CD4-positive, alpha-beta T cell treated with Interleukin-6 for 4 hours (primary cell): ENCODE measurements around the gene EFNB3.

ENCODE experiments used
- DNase-seq: peaks from one replicate; pipeline ENCODE4 v3.0.0-alpha.2; 2020; ENCODE audit warnings: mixed read lengths

EFNB3 gene, protein sequence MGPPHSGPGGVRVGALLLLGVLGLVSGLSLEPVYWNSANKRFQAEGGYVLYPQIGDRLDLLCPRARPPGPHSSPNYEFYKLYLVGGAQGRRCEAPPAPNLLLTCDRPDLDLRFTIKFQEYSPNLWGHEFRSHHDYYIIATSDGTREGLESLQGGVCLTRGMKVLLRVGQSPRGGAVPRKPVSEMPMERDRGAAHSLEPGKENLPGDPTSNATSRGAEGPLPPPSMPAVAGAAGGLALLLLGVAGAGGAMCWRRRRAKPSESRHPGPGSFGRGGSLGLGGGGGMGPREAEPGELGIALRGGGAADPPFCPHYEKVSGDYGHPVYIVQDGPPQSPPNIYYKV

DNA sequence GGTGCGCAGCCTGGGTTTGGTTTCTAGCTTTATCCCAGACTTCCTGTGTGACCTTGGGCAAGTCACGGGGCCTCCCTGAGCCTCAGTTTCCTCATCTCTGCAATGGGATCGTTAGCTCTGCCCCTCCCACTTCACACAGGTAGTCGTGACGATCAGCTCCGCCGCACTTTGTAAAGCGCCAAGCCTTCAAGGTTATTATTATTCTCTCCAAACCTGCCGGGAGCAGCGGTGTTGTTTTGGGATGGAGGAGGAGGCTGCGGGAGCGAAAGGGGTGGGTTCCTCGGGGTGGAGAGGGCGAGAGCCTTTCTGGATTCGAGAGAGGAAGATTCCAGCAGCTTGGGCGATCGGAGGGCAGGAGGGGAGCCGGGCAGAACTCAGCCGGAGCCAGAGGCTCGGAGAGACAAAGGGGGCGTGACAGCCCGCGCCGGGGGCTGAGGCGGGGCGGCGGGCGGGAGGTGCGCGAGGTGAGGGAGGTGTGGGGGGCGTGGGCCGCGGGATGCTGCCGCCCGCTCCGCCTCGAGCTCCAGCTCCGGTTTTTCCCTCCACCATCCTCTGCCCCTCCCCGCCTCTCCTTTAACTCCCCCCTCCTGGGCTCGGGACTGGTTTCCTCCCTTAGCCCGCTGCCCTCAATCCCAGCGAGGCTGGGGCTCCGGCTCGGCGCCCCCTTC lies at the start of gene EFNB3:
TSS of gene EFNB3 (plus strand) at position 602 of the 668 bp plus-strand sequence. CDS start 397 bp downstream, outside the sequence.
- peak; percentile 8 for DNase-seq

DNA sequence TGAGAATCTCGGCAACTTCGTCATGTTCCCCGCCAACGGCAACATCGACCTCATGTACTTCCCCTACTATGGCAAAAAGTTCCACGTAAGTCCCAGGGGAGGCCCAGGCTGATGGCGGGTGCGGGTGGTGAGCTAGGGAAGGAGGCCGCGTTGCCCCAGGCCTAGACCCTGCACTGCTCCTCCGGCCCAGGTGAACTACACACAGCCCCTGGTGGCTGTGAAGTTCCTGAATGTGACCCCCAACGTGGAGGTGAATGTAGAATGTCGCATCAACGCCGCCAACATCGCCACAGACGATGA lies 49.5 kb upstream of the EFNB3 start:
- DNase-seq, result no peak

DNA sequence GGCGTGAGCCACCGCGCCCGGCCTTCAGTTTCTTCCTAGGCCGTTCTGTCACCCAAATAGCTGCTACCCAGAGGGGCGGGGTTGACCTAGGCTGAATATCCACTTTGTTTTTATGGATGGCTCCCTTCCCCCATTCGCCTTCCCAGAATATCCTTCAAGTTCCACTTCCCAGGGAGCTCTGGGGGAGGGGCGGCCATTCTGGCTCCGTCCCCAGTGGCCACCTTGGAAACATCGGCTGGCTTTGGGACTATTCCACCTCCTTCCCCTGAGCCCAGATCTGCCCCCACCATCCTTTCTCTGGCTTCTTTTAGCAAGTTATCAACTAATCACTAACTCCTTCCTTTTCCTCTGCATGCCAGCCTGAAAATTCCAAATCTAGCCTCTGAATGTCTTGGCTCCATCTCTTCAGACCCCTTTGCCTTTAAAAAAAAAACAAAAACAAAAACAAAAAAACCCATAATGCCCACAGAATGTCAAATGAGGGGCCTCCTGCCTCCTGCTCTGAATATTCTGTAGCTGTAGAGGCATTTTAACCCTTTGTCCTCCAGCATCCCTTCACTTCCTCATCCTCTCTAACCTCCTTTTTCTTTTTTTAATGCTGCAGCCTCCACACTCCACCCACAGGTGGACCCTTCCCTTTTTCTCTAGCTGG lies 47.9 kb upstream of the EFNB3 start:
- DNase-seq, result no peak

DNA sequence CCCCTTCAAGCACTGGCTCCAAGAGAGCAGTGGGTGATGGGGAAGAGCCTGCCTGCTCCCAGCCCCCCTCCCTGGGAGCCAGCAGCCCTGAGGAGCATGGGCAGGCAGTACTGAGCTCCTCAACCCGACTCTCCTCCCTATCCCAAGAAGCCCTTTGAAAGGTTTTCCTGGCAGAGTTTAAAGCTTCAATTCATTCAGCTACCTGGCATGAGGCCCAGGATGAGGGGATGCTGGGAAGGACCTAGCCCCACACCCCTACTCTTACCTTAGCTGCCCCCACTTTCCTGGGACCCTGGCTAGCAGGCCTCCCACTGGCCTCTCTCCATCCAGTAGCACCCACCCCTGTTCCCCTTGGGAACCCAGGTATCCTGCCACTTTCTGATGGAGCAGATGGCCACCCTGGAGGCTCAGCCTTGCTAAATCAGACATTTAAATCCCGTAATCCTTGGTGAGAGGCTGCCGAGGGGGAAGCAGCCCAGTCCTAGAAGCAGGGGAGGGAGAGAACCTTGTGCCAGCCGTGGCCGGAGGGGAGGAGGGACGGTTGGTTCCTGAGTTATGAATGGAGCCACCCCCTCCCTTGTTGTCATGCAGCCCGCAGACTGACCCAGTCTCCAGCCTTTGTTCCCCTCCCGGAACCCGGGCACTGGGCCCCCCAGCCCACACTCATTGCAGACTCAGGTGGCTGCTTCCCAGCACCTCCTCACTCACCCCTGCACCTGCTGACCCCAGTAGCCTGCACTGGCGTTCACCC lies 37.2 kb upstream of the EFNB3 start:
- no peak for DNase-seq

DNA sequence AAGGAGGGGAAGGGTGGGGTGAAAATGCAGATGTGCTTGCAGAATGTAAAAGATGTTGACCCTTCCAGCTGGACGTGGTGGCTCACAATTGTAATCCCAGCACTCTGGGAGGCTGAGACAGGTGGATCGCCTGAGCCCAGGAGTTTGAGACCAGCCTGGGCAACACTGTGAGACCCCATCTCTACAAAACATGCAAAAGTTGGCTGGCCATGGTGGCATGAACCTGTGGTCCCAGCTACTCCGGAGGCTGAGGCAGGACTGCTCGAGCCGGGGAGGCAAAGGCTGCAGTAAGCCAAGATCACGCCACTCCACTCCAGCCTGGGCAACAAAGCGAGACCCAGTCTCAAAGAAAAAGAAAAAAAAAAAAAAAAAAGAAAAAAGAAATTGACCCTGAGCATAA lies 36.5 kb upstream of the EFNB3 start:
- DNase-seq, result no peak

DNA sequence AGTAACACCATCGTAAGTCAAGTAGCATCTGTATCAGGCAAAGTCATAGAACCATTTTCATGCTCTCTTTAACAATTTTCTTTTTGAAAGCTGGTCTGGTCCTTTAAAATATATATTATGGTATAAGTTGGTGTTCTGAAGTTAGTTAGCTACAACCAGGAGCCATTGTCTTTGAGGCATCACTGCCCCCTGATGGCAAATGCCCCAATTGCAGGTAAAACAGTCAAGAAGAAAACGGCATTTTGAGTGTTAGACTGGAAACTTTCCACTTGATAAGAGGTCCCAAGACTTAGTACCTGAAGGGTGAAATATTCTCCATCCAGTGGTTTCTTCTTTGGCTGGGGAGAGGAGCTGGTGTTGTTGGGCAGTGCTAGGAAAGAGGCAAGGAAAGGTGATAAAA lies 31.8 kb upstream of the EFNB3 start:
- peak; percentile 37 for DNase-seq

DNA sequence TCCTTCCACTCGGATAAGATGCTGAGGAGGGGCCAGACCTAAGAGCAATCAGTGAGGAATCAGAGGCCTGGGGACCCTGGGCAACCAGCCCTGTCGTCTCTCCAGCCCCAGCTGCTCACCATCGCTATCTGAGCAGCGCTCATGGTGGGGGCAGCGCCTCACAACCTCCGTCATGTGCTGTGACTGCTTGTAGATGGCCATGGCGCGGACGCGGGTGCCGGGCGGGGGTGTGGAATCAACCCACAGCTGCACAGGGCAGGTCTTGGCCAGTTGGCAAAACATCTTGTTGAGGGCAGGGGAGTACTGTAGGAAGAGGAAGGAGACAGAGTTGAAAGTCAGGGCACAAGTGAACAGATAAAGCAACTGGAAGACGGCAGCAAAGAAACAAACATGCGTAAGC lies 30.1 kb upstream of the EFNB3 start:
- DNase-seq, result no peak

DNA sequence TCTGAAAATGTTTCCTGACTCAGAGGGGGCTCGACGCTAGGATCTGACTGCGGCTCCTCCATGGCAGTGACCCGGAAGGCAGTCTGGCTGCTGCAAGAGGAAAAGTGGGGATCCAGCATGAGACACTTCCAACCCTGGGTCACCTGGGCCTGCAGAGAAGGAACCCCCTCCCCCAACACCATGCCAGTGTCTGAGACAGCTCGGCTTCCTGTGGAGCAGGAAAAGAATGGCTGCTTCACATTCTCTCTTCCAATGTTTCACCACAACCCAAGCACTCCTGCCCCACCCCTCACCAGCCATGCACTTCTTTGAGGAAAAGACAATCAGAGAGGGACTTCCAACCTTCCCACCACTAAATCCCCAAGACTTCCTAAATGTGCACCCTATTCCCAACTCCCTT lies 28.5 kb upstream of the EFNB3 start:
- no peak for DNase-seq

DNA sequence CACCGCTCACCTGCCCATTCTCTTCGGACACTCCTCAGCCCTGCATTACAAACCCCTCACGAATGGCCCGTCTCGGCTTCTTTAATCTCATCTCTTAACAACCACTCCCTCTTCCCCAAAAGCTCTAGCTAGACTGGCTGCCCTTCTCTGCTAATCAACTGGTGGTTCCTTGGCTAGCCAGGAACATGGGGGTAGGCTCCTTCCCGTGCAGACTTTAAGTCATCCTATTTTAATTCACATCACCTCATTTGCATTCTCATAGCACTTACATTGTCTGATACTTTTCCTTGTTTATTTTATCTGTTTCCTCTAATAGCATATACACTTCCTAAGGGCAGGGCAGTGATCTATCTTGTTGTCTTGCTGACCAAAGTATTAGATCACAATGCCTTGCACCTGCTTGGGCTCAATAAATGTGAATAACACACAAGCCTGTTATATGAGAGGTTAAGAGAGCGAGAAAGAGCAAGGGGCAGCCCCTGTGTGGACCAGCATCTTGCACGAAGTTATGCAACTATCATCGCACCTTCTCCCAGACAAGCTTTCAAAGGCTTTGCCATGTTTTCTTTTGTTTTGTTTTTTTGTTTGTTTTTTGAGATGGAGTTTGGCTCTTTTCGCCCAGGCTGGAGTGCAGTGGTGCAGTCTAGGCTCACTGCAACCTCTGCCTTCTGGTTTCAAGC lies 27.5 kb upstream of the EFNB3 start:
- DNase-seq, result no peak

DNA sequence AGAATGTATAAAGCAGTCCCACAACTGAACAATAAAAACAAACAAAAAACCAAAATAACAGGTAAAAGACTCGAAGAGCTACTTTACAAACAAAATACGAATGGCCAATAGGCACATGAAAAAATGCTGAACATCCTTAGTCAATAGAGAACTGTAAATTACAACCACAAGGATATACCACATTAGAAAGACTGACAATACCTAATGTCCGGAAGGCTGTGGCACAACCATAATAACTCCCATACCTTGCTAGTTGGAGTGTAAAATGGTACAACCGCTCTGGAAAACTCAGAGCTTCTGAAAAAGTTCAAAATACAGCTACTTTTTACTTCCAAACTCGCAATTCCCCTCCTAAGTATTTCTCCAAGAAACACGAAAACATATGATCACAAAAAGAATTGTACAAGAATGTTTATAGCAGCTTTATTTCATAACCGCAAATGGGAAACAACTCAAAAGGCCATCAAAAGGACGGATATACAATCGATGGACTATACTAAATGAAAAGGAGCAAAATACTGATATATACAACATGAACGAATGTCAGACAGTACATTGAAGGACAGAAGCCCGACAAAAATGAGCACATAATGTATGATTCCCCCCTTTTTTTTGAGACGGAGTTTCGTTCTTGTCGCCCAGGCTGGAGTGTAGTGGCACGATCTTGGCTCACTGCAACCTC lies 20.0 kb upstream of the EFNB3 start:
- DNase-seq, result no peak

DNA sequence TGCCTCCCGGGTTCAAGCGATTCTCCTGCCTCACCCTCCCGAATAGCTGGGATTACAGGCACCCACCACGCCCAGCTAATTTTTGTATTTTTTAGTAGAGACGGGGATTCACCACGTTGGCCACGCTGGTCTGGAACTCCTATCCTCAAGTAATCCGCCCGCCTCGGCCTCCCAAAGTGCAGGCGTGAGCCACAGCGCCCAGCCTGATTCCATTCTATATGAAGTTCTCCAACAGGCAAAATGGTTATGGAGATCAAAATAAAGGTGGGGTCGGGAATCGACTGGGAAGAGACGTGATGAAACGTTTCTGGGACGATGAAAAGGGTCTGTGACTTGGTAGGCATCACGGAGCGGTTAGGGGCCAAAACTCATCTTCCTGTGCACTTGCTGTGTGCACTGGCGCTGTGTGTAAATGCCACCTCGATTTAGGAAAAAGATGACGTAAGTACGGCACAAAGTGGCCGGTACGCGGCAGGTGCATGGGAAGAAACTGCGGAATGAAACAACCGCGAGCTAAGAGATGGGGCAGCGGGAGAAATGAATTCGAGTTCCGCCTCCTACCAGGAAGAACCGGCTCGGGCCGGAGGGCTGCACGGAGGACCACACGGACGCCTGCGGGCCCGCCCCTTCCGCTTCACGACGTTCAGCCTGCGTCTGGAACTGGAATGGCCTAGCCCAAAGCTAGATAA lies 19.3 kb upstream of the EFNB3 start:
- DNase-seq, result peak; percentile 90

DNA sequence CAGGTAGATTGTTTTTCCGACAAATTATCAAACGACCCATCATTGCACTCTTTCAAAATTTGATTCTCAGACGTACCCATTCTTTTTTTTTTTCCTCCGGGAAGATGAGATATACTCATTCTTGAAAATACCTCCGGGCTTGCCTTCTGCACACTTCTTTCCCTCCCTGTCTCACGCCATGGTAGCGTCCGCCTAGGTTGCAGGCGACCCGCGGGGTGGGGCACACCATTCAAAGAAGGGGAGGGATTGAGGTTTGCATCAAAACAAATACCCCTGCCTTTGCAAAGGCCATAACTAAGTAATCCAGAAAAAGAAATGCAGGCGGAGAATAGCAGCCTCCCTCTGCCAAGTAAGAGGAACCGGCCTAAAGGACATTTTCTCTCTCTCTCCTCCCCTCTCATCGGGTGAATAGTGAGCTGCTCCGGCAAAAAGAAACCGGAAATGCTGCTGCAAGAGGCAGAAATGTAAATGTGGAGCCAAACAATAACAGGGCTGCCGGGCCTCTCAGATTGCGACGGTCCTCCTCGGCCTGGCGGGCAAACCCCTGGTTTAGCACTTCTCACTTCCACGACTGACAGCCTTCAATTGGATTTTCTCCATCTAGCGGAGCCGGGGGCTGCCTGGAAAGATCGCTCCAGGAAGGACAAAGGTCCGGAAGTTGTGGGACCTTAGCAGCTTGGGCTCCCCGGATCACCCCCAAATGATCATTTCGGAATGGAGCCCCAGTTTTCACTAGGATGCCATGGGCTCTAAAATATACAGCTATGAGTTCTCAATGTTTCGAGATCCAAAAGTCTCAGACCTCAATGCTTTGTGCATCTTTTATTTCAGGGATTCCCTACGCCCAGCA lies 18.6 kb upstream of the EFNB3 start:
- DNase-seq, result peak; percentile 81

DNA sequence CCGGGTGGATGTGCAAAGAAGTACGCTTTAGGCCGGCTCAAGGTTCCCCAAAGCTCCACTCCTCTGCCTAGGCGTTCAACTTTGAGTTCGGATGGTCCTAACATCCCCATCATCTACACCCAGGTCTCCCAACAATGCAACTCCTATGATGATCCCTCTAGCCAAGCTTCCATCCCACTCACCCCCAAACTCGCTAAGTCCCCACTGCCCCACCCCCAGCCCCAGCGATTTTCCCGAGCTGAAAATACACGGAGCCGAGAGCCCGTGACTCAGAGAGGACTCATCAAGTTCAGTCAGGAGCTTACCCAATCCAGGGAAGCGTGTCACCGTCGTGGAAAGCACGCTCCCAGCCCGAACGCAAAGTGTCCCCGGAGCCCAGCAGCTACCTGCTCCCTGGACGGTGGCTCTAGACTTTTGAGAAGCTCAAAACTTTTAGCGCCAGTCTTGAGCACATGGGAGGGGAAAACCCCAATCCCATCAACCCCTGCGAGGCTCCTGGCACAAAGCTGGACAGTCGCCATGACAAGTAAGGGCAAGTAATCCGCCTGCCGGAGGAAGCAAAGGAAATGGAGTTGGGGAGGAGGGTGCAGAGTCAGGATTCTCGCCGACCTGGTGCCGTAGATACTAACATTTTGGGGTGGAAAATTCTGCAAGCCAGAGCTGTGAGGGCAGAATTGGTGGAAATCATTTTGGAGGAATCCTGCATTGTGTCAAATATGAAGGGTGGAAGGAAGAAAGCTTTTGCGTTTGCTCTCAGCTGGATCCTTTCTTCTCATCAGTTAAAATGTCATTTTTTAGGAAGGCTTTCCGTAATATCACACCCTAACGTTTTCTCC lies 17.7 kb upstream of the EFNB3 start, which contains the start of gene TP53:
TSS of gene TP53 (minus strand) at position 419 of the 836 bp plus-strand sequence. CDS start 10,896 bp downstream, outside the sequence.
- DNase-seq, result peak; percentile 88

DNA sequence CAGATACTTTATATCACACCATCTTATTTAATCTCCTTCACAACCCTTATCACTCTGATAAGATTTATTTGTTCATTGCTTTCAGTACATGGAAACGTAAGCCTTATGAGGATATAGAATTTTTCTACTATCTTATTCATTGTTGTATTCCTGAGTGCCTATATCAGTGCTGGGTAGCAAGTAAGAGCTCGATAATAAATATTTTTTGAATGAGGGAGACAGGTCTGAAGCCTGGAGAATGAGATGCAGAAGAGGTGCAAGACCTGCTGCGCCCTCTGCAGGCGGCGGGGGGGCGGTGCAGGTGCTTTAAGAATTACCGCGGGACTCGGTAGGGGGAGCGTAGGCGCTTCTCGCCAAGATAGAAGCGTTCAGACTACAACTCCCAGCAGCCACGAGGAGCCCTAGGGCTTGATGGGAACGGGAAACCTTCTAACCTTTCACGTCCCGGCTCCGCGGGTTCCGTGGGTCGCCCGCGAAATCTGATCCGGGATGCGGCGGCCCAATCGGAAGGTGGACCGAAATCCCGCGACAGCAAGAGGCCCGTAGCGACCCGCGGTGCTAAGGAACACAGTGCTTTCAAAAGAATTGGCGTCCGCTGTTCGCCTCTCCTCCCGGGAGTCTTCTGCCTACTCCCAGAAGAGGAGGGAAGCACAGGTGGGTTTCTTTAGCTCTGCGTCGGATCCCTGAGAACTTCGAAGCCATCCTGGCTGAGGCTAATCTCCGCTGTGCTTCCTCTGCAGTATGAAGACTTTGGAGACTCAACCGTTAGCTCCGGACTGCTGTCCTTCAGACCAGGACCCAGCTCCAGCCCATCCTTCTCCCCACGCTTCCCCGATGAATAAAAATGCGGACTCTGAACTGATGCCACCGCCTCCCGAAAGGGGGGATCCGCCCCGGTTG lies 16.8 kb upstream of the EFNB3 start, which contains the start of gene WRAP53:
TSS of gene WRAP53 (plus strand) at position 570 of the 900 bp plus-strand sequence. CDS start at position 742, 172 bp downstream.
- DNase-seq, result peak; percentile 96

DNA sequence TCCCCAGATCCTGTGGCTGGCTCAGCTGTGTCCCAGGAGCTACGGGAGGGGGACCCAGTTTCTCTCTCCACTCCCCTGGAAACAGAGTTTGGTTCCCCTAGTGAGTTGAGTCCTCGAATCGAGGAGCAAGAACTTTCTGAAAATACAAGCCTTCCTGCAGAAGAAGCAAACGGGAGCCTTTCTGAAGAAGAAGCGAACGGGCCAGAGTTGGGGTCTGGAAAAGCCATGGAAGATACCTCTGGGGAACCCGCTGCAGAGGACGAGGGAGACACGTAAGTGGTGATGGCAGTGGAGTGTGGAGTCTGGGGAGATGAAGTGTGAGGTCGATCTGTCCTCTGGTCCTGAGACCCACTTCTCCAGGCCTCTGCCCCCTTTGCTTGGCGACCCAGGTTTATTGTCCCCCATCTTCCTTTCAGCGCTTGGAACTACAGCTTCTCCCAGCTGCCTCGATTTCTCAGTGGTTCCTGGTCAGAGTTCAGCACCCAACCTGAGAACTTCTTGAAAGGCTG lies 16.1 kb upstream of the EFNB3 start:
- DNase-seq, result no peak

DNA sequence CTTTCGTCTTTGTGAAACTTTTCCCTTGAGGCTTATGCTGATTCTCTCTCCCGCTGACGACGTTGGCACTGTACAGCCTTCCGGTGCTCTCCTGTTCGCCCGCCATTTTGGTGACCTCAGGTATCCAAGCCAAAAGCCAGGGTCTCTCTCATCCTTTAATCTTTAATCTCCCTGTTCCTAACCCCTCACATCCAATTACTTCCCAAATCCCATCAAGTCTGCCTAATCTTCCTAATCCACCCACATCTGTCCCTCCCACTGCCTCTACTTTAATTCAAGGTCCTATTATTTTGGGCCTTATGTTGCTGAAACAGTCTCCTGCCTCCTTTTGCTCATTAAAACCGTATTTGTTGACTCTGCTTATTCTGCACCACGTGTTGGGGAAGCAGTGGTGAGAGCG lies 9.4 kb upstream of the EFNB3 start:
- DNase-seq, result no peak

DNA sequence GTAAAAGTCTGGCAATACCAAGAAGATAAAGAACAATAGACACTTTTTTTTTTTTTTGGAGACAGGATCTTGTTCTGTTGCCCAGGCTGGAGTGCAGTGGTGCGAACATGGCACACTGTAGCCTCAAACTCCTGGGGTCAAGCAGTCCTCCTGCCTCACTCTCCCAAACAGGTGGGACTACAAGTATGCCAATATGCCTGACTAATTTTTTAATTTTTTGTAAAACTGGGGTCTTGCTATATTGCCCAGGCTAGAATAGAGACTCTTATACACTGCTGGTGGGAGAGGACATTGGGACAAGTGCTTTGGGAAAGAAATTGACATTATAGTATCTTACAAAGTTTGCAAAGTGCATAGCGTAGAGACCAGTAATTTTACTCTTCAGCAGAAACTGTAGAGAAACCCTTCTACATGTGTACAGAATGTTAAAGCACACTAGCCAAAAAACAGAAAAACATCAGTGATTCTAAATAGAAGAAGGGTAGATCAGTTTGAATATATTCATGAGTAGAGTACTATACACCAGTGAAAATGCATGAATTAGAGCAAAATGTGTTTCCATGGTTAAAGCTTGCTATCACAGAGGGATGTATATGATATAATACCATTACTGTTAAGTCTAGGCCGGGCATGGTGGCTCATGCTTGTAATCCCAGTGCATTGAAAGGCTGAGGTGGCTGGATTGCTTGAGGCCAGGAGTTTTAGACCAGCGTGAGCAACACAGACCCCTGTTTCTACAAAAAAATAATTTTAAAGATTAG lies 7.0 kb upstream of the EFNB3 start:
- no peak for DNase-seq
